GM19099 (cell line): Measurements from ENCODE around the gene TMED5.
A peak's percentile ranks its signal among the peaks of the same experiment; 100 is the strongest.

Experiments
- POLR2A ChIP-seq: IDR thresholded peaks from 3 replicates; pipeline ENCODE4 v1.6.1; 2011; ENCODE audit warnings: low read depth; ENCODE audit not compliant: insufficient read length; ENCODE audit errors: extremely low read depth

The TMED5 gene

GRCh38 chr1:93179886-93180722 is at the start of gene TMED5:
Gene TMED5, minus strand, starts transcription at chr1:93180413. Its CDS starts 171 bp downstream, at chr1:93180242.
- TF ChIP-seq POLR2A, result peak; percentile 77

GRCh38 chr1:93223023-93223675 is 42.9 kb upstream of the TMED5 start:
- TF ChIP-seq POLR2A, result no peak

GRCh38 chr1:93221913-93222312 is 41.7 kb upstream of the TMED5 start:
- no peak for TF ChIP-seq POLR2A

GRCh38 chr1:93219443-93219842 is 39.2 kb upstream of the TMED5 start:
- TF ChIP-seq POLR2A, result no peak

GRCh38 chr1:93215322-93215721 is 35.1 kb upstream of the TMED5 start:
- no peak for TF ChIP-seq POLR2A

GRCh38 chr1:93207211-93207610 is 27.0 kb upstream of the TMED5 start:
- no peak for TF ChIP-seq POLR2A

- TF ChIP-seq POLR2A, result no peak
These were observed 26.3 kb upstream of the TMED5 start for GRCh38 chr1:93206567-93206954.

- TF ChIP-seq POLR2A, result no peak
These were observed 25.8 kb upstream of the TMED5 start for GRCh38 chr1:93205892-93206566.

GRCh38 chr1:93200714-93201113 is 20.5 kb upstream of the TMED5 start:
- TF ChIP-seq POLR2A, result no peak

GRCh38 chr1:93200086-93200620 is 19.9 kb upstream of the TMED5 start:
- TF ChIP-seq POLR2A, result no peak

- TF ChIP-seq POLR2A, result no peak
These were observed 18.9 kb upstream of the TMED5 start for GRCh38 chr1:93199150-93199549.

- no peak for TF ChIP-seq POLR2A
These were observed 16.4 kb upstream of the TMED5 start for GRCh38 chr1:93196591-93196990.

GRCh38 chr1:93194231-93194990 is 14.2 kb upstream of the TMED5 start:
- TF ChIP-seq POLR2A, result no peak

- TF ChIP-seq POLR2A, result no peak
These were observed 10.2 kb upstream of the TMED5 start for GRCh38 chr1:93190432-93190831.

- TF ChIP-seq POLR2A, result no peak
These were observed 6.5 kb upstream of the TMED5 start for GRCh38 chr1:93186667-93187066.
